GF-D8 (cell line): ENCODE data around the gene EDARADD.
"Not testable (repeated sequence)": the region's sequence is repeated elsewhere in the genome, so short reads cannot be mapped to it uniquely, and the experiment has no call there.

Source experiments
- DNase-seq: peaks from one replicate; lab custom pipeline; 2025; lab: John Stamatoyannopoulos, UW

Gene EDARADD

GRCh38 chr1:236393681-236394481 lies at the start of gene EDARADD:
Gene EDARADD (plus strand): TSS chr1:236394286. CDS start chr1:236394445, 159 bp downstream.
- no peak for DNase-seq

- DNase-seq, result no peak
These were observed 48.4 kb upstream of the EDARADD start for GRCh38 chr1:236345728-236346127.

GRCh38 chr1:236348071-236348470 lies 46.0 kb upstream of the EDARADD start:
- no peak for DNase-seq

GRCh38 chr1:236350308-236350707 lies 43.8 kb upstream of the EDARADD start:
- DNase-seq, result no peak

DNA sequence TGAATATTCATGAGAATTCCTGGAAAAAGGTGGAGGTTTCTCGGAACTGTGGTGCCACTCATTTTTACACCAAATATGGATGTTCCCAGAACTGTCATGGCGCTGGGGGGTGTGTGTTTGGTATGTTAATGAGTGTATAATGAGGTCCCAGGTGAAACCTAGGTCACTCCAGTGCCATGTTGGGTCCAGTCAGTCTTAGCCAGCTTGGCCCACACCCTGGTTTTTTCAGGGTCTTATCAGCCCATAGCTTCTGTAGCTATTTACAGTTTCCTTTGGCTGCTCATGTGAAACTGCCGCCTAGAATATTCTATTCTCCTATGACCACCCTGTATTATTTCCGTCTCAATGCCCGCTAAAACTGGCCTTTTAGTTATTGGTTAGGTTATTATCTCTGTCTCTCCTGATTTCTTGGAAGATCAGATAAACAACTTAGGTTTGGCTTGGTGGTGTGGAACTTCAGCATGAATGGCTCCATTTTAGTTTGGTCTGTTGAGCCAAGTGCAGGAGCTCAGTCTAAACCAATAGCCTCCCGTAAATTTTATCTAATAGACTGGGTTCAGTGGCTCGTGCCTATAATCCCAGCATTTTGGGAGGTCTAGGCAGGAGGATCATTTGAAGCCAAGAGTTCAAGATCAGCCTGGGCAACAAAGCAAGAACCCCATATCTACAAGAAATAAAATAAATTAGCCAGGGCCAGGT lies 42.1 kb upstream of the EDARADD start:
- DNase-seq, result no peak

- not testable (repeated sequence) for DNase-seq
These were observed 41.3 kb upstream of the EDARADD start for GRCh38 chr1:236352747-236353146.

GRCh38 chr1:236353813-236354212 lies 40.3 kb upstream of the EDARADD start:
- no peak for DNase-seq

DNA sequence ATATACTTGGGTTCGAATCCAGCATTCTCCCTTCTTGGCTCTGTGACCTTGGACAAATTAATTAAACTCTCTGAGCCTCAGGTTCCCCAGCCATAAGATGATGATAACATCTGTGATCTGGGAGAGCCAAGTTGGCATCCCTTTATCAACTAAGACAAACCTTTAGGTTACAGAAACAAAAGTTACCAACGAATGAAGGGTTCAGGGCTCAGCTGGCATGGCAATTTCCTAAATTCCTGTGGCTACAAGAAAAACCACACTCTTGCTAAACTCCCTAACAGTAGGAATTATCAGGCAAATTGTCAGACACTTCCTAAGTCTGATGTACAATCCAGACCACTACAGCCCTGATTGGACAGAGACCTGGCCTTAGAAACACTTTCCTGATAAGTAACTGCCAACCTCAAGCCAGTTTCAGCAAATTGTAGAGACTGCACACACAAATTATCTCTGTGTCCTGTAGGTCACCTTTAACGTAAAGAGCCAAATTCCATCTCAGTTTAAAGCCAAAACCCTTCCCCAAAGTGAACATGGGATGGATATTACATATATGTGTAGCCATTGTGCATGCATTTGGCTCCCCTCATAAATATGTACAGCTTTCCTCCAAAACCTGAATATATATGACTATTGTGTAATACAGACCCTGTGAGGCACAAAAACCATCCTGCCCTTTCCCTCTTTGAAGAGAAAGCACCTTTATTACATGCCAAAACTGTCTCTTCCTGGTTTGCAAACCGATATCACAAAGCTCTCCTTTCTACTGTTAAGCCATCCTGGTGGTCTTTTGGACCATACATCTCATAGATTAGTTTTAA lies 39.5 kb upstream of the EDARADD start:
- peak; percentile 40 for DNase-seq

GRCh38 chr1:236356141-236356540 lies 37.9 kb upstream of the EDARADD start:
- no peak for DNase-seq

- DNase-seq, result no peak
These were observed 32.0 kb upstream of the EDARADD start for GRCh38 chr1:236361909-236362590.

- DNase-seq, result no peak
These were observed 30.8 kb upstream of the EDARADD start for GRCh38 chr1:236363237-236363636.

DNA sequence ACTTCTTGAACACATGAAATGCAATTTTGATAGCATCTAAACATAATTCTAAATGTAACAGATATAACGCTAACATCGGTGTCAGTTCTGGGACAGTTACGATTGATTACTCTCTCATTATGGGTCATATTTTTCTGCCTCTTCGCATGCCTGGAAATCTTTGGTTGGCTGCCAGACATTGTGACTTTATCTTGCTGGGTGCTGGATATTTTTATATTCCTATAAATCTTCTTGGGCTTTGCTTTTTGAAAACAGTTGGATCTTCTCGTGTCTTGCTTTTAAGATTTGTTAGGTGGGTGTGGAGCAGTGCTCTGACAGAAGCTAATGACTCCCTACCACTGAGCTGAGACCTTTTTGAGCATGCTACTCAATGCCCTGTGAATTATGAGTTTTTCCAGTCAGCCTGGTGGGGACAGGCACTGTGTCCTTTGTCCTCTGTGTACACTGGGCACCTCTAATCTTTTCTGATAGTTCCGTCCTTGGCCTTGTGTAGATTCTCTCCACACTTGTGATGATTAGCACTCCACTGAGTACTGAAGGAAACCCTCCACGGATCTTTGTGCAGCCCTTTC lies 28.0 kb upstream of the EDARADD start:
- DNase-seq, result no peak

GRCh38 chr1:236366681-236367080 lies 27.4 kb upstream of the EDARADD start:
- DNase-seq, result not testable (repeated sequence)

GRCh38 chr1:236370420-236370819 lies 23.7 kb upstream of the EDARADD start:
- no peak for DNase-seq

DNA sequence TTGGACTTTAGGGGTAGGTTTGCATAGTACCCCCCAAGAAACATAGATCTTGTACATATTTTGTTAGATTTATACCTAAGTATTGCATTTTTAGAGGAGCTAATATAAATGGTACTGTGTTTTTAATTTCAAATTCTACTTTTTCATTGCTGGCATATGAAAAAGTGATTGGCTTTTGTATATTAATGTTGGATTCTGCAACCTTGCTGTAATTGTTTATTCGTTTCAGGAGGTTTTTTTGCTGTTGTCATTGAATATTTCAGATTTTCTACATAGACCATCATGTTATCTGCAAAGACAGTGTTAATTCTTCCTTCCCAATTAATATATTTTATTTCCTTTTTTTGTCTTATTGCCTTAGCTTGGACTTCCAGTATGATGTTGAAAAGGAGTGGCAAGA lies 23.0 kb upstream of the EDARADD start:
- DNase-seq, result no peak

DNA sequence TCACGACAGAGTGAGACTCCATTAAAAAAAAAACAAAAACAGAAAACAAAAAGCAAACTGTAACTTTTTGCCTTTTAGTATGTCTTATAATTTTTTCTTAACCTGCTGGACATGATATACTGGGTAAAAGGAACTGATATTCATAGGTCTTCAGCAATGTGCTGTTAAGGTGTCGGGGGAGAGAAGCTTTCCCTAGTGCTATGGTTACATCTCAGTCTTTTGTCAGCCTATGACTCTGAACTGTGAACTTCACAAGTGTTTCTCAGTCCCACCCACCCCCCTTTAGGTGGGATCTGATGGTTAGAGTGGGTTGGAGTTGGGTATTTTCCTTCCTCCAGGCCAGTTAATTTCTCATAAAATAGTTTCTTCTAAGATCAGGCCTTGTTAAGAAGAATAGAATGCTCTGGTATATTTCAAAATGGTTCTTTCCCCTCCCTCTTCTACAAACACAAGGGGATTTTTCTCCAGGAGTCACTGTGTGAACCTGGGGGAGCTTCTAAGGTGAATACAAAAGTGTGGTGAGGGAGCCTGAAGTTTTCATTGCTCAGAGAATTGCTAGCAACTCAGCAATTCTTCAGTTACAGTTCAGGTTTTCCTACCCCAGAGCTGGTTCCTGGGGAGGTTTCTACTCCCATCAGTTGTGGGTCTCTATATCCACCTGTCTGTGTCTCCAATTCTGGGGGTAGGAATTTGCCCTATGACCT lies 16.1 kb upstream of the EDARADD start:
- DNase-seq, result no peak

DNA sequence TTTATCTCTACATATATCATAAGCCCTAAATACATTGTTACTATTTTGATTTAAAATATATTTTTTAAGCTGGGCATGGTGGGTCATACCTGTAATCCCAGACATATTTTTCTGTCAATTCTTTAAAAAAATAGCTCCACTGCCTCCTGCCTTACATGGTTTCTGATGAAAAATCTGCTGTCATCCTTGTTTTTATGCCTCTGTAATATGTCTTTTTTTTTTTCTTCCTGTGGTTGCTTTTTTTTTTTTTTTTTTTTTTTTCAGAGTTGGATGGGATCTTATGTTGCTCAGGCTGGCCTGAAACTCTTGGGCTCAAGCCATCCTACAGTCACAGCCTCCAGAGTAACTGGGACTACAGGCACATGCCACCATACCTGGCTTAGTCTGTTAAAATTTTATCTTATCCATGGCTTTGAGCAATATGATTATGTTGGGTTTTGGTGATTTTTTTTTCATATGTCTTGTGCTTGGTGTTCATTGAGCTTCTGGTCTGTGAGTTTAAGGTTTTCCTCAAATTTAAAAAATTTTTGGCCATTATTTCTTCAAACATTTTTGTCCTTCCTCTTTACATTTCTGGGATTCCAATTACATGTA lies 12.4 kb upstream of the EDARADD start:
- no peak for DNase-seq

DNA sequence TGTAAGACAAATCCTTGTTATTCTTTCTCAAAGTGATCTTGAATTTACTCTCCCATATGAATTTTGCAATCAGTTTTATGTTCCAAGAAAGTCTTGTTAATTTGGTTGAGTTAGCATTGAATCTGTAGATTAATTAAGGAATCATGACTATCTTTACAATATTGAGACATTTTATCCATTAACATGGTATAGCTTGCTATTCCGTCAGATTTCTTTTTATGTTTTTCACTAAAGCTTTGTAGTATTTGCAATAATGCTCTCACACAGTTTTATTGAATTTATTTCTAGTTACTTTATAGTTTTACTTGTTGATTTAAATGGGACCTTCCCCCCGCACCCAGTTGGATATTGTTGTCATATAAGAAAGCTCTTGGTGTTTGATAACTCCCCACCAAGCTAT lies 5.8 kb upstream of the EDARADD start:
- no peak for DNase-seq

DNA sequence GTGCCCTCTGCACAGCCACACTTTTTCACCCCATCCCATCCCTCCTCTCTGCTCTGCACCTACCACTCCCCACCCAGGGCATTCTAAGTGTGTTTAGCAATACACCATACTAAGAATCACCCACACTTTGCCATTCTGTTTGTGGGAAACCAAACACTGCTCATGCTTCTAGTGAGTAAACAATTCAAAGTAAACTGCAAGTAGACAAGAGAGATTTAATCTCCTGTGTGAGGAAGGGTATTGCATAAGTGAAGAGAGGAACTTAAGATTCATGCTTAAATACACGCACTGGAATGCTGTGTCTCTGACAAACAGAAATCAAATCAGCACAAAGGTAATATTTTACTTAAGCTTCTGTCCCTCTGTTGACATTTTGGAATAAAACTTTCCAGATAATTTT lies 4.8 kb upstream of the EDARADD start:
- DNase-seq, result no peak

GRCh38 chr1:236391008-236391407 lies 3.1 kb upstream of the EDARADD start:
- DNase-seq, result no peak

- DNase-seq, result no peak
These were observed 1.9 kb upstream of the EDARADD start for GRCh38 chr1:236392182-236392581.
